ENCODE measurements around the gene KANTR.

The KANTR gene

GRCh38 chrX:53089925-53090324, 4.0 kb upstream of the KANTR start:
- TF ChIP-seq CTCF (IDR thresholded peaks at IDR 0.05), result no peak

- TF ChIP-seq CTCF (IDR thresholded peaks at IDR 0.05), result no peak
Observed at GRCh38 chrX:53091354-53091753, 2.6 kb upstream of the KANTR start.

- TF ChIP-seq CTCF (IDR thresholded peaks at IDR 0.05), result peak; percentile 47
Observed at GRCh38 chrX:53093177-53093655, 726 bp upstream of the KANTR start.

GRCh38 chrX:53094582-53094905, 602 bp downstream of the KANTR start:
- TF ChIP-seq CTCF (IDR thresholded peaks at IDR 0.05), result no peak

GRCh38 chrX:53095796-53096195, 1.9 kb downstream of the KANTR start:
- no peak for TF ChIP-seq CTCF (IDR thresholded peaks at IDR 0.05)

- no peak for TF ChIP-seq CTCF (IDR thresholded peaks at IDR 0.05)
Observed at GRCh38 chrX:53114864-53115549, 21.1 kb downstream of the KANTR start.

GRCh38 chrX:53115550-53115874, 21.6 kb downstream of the KANTR start:
- no peak for TF ChIP-seq CTCF (IDR thresholded peaks at IDR 0.05)

GRCh38 chrX:53116101-53116500, 22.2 kb downstream of the KANTR start:
- TF ChIP-seq CTCF (IDR thresholded peaks at IDR 0.05), result no peak
